Measurements from ENCODE around the gene ENAM. TPM values are rescaled to one million over a fixed set of nuclear protein-coding genes. Genes with fewer than 3 reads are reported as not detected.

Gene ENAM
- total RNA-seq, 1 experiment from 2014 or later = not detected

GRCh38 chr4:70657326-70657725, 28.8 kb downstream of the ENAM start:
- CTCF ChIA-PET = no interaction called here

GRCh38 chr4:70658418-70658817, 29.9 kb downstream of the ENAM start:
- no peak for ATAC-seq
- Histone ChIP-seq H3K4me3 (ENCODE audit: low read depth in 2 of 2, low read length in 2 of 2) (no peak overlapping the region), H3K27me3 (ENCODE audit: control insufficient read depth, insufficient read depth, low read length) (no peaks in the 10 kb centered on the region), H3K36me3 (ENCODE audit: control insufficient read depth, insufficient read depth, low read length) (no peaks in the 10 kb centered on the region), H3K27ac (ENCODE audit: low read length) (no peak overlapping the region), H3K4me1 (ENCODE audit: control insufficient read depth, insufficient read depth, low read length) (no peaks in the 10 kb centered on the region), H3K9me3 (ENCODE audit: control insufficient read depth, insufficient read depth, low read depth, low read length) (no peaks in the 10 kb centered on the region)
- no peak for TF ChIP-seq POLR2AphosphoS5 (IDR thresholded peaks at IDR 0.05; ENCODE audit: low read depth, low read length)
- TF ChIP-seq TCF7L2 (IDR thresholded peaks at IDR 0.05; ENCODE audit: low read depth, low read length) = no peak
- no peak for TF ChIP-seq CTCF (IDR thresholded peaks at IDR 0.05)
- TF ChIP-seq REST (IDR thresholded peaks at IDR 0.05; ENCODE audit: insufficient read depth in 1 of 2, low read depth in 2 of 2, low read length in 1 of 2) = no peak
- no peak for TF ChIP-seq SIN3A (IDR thresholded peaks at IDR 0.05; ENCODE audit: borderline replicate concordance, insufficient read depth, low read depth, low read length)
- CTCF ChIA-PET = no interaction called here
- no peak for DNase-seq (ENCODE audit: low read depth, low spot score)
- in situ Hi-C loops (cut with HindIII; ENCODE audit: low pct_unique_long_range_greater_than_20kb, low sequenced_read_pairs) (no loop called here), intact Hi-C loops (cut with micrococcal nuclease; ENCODE audit: unreplicated experiment) (loop anchor here (10.0 kb wide), 1 partner anchor 156 kb away; no protein-coding TSS in a partner anchor)
- POLR2A ChIA-PET = no interaction called here
- BruUV-seq (replicated peaks) = no TSS peak

More at GRCh38 chr4:70657326-70657725, 28.8 kb downstream of the ENAM start:
- no peaks in the 10 kb centered on the region for H3K4me1 ChIP-seq (ENCODE audit: control insufficient read depth, insufficient read depth, low read length)
- no peak overlapping the region for H3K4me3 ChIP-seq (ENCODE audit: low read depth in 2 of 2, low read length in 2 of 2)
- H3K9me3 ChIP-seq (ENCODE audit: control insufficient read depth, insufficient read depth, low read depth, low read length) = no peaks in the 10 kb centered on the region
- TF ChIP-seq SIN3A (IDR thresholded peaks at IDR 0.05; ENCODE audit: borderline replicate concordance, insufficient read depth, low read depth, low read length) (no peak), TCF7L2 (IDR thresholded peaks at IDR 0.05; ENCODE audit: low read depth, low read length) (no peak), POLR2AphosphoS5 (IDR thresholded peaks at IDR 0.05; ENCODE audit: low read depth, low read length) (no peak), CTCF (IDR thresholded peaks at IDR 0.05) (no peak), REST (IDR thresholded peaks at IDR 0.05; ENCODE audit: insufficient read depth in 1 of 2, low read depth in 2 of 2, low read length in 1 of 2) (no peak)
- in situ Hi-C loops (cut with HindIII; ENCODE audit: low pct_unique_long_range_greater_than_20kb, low sequenced_read_pairs) (no loop called here), intact Hi-C loops (cut with micrococcal nuclease; ENCODE audit: unreplicated experiment) (loop anchor here (10.0 kb wide), 1 partner anchor 157 kb away; no protein-coding TSS in a partner anchor)
- POLR2A ChIA-PET = no interaction called here
- DNase-seq (ENCODE audit: low read depth, low spot score) (no peak), ATAC-seq (no peak)
- BruUV-seq (replicated peaks) = no TSS peak
- H3K36me3 ChIP-seq (ENCODE audit: control insufficient read depth, insufficient read depth, low read length) = no peaks in the 10 kb centered on the region
- H3K27ac ChIP-seq (ENCODE audit: low read length) = no peak overlapping the region
- no peaks in the 10 kb centered on the region for H3K27me3 ChIP-seq (ENCODE audit: control insufficient read depth, insufficient read depth, low read length)

Measured in Panc1 (cell line).